Measurements from ENCODE around the gene ARL17A.
"Not testable (repeated sequence)": the region's sequence is repeated elsewhere in the genome, so short reads cannot be mapped to it uniquely, and the experiment has no call there.

ARL17A gene

GRCh38 chr17:46475583-46475982 is 103.9 kb downstream of the ARL17A start:
- H3K27me3 ChIP-seq (replicated peaks in 2 of 5; ENCODE audit: control insufficient read depth in 4 of 5, insufficient read depth in 5 of 5, low read length in 4 of 5); H3K9me3 ChIP-seq (ENCODE audit: control extremely low read depth in 1 of 5, control insufficient read depth in 4 of 5, insufficient read depth in 2 of 5, low read depth in 1 of 5, low read length in 4 of 5); H3K4me1 ChIP-seq (ENCODE audit: control extremely low read depth in 1 of 4, control insufficient read depth in 4 of 4, insufficient read depth in 4 of 4, low read length in 3 of 4); POLR2A ChIA-PET; CTCF ChIA-PET; H3K4me3 ChIP-seq (ENCODE audit: control insufficient read depth in 1 of 7, extremely low read depth in 1 of 7, insufficient read depth in 4 of 7, low read depth in 2 of 7, low read length in 6 of 7); H3K27ac ChIP-seq (ENCODE audit: insufficient read depth in 1 of 2, low read depth in 1 of 2, low read length in 2 of 2, poor library complexity in 1 of 2, severe bottlenecking in 2 of 2); DNase-seq; H3K36me3 ChIP-seq (ENCODE audit: control insufficient read depth in 4 of 4, insufficient read depth in 4 of 4, low read length in 3 of 4): not testable (repeated sequence)
- WGBS (ENCODE audit: insufficient coverage) = no CpG with 5 or more reads among the region's 2 CpGs

- H3K27ac ChIP-seq (ENCODE audit: insufficient read depth in 1 of 2, low read depth in 1 of 2, low read length in 2 of 2, poor library complexity in 1 of 2, severe bottlenecking in 2 of 2); CTCF ChIA-PET; POLR2A ChIA-PET; H3K4me3 ChIP-seq (ENCODE audit: control insufficient read depth in 1 of 7, extremely low read depth in 1 of 7, insufficient read depth in 4 of 7, low read depth in 2 of 7, low read length in 6 of 7); DNase-seq; H3K4me1 ChIP-seq (ENCODE audit: control extremely low read depth in 1 of 4, control insufficient read depth in 4 of 4, insufficient read depth in 4 of 4, low read length in 3 of 4); H3K9me3 ChIP-seq (ENCODE audit: control extremely low read depth in 1 of 5, control insufficient read depth in 4 of 5, insufficient read depth in 2 of 5, low read depth in 1 of 5, low read length in 4 of 5); H3K36me3 ChIP-seq (ENCODE audit: control insufficient read depth in 4 of 4, insufficient read depth in 4 of 4, low read length in 3 of 4); H3K27me3 ChIP-seq (replicated peaks in 2 of 5; ENCODE audit: control insufficient read depth in 4 of 5, insufficient read depth in 5 of 5, low read length in 4 of 5): not testable (repeated sequence)
- no CpG with 5 or more reads among the region's 3 CpGs for WGBS (ENCODE audit: insufficient coverage)
Observed at GRCh38 chr17:46474489-46474888, 105.0 kb downstream of the ARL17A start.

GRCh38 chr17:46467618-46468017 is 111.9 kb downstream of the ARL17A start:
- H3K4me1 ChIP-seq (ENCODE audit: control extremely low read depth in 1 of 4, control insufficient read depth in 4 of 4, insufficient read depth in 4 of 4, low read length in 3 of 4); POLR2A ChIA-PET; H3K27me3 ChIP-seq (replicated peaks in 2 of 5; ENCODE audit: control insufficient read depth in 4 of 5, insufficient read depth in 5 of 5, low read length in 4 of 5); DNase-seq; H3K36me3 ChIP-seq (ENCODE audit: control insufficient read depth in 4 of 4, insufficient read depth in 4 of 4, low read length in 3 of 4); H3K27ac ChIP-seq (ENCODE audit: insufficient read depth in 1 of 2, low read depth in 1 of 2, low read length in 2 of 2, poor library complexity in 1 of 2, severe bottlenecking in 2 of 2); H3K4me3 ChIP-seq (ENCODE audit: control insufficient read depth in 1 of 7, extremely low read depth in 1 of 7, insufficient read depth in 4 of 7, low read depth in 2 of 7, low read length in 6 of 7); H3K9me3 ChIP-seq (ENCODE audit: control extremely low read depth in 1 of 5, control insufficient read depth in 4 of 5, insufficient read depth in 2 of 5, low read depth in 1 of 5, low read length in 4 of 5); CTCF ChIA-PET: not testable (repeated sequence)
- no CpG with 5 or more reads among the region's 5 CpGs for WGBS (ENCODE audit: insufficient coverage)

Data from common myeloid progenitor, CD34-positive (primary cell).